ENCODE data around the gene ATF6.

ATF6 gene

DNA sequence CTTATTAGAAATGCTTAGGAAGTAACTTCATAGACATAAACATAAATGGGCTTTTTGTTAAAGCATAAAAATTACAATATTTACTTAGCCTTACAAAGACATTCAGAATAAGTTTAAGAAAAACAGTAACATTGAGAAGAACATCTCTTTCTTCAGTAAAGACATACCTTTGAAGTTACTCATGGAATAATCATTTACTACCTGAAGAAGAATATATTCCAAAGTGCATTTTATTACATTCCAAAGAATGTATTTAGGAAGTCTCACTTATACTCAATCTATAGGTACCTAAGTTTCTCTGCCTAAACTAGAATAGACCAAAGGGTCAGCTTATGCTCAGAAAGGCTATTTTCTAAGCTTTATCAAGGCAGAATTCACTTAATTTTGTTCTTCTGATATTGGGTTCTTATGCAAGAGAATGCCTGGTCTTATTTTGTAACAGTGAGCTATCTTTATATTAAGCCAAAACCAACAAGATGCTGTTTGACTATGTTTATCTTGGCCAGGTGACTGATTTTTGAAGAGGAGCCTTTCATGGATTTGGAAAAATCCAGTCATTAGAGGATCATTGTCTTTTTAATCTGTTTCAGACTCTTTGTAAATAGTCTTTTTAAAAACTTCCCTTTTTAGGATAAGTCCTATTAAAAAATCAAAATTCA is 147.5 kb downstream of the ATF6 start:
- DNase-seq (ENCODE audit: low read depth) = peak; percentile 15
- no peak overlapping the region for H3K4me3 ChIP-seq (ENCODE audit: low read depth, low read length)
- TF ChIP-seq, protein P1, sequence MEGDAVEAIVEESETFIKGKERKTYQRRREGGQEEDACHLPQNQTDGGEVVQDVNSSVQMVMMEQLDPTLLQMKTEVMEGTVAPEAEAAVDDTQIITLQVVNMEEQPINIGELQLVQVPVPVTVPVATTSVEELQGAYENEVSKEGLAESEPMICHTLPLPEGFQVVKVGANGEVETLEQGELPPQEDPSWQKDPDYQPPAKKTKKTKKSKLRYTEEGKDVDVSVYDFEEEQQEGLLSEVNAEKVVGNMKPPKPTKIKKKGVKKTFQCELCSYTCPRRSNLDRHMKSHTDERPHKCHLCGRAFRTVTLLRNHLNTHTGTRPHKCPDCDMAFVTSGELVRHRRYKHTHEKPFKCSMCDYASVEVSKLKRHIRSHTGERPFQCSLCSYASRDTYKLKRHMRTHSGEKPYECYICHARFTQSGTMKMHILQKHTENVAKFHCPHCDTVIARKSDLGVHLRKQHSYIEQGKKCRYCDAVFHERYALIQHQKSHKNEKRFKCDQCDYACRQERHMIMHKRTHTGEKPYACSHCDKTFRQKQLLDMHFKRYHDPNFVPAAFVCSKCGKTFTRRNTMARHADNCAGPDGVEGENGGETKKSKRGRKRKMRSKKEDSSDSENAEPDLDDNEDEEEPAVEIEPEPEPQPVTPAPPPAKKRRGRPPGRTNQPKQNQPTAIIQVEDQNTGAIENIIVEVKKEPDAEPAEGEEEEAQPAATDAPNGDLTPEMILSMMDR (IDR thresholded peaks at IDR 0.05; ENCODE audit: control insufficient read depth, extremely low read depth, insufficient read depth) = no peak

DNA sequence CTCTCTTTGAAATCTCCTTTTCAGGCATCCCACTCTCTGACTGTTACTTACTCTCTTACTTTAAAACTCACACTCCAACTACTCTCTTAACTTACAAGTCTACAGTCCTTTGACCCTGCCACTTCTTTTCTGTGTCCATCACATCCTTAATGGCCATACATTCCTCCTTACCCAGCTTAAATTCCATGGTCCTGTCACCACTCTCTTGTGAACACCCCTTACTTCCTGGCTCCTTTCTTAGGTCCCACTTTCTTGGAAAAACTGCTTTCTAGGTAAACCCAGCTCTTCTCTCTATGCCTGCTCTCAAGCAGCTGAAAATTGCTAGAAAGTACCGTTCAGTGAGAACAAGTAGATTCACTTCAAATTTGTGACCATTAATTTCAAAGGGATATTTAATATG is 148.5 kb downstream of the ATF6 start:
- TF ChIP-seq, protein P1 (IDR thresholded peaks at IDR 0.05; ENCODE audit: control insufficient read depth, extremely low read depth, insufficient read depth) = no peak
- no peak for DNase-seq (ENCODE audit: low read depth)
- H3K4me3 ChIP-seq (ENCODE audit: low read depth, low read length) = no peak overlapping the region

DNA sequence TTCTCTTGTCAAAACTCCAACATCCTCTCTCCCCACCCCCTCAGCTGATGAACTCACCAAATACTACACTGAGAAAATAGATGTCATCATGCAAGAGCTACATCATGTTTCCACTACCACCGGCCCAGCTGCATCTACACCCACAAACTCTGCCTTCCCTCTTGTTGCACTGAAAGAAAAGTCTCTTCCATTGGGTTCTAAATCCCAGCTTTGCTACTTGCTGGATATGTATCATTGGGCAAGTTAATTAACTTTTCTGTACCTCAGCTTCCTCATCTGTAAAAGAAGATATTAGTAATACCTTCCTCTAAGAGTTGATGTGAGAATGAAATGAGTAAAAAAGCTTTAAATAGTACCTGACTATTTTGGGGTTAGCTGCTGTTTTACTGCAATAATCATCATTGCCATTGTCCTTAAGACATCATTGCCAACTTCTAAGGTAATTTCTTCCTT is 149.0 kb downstream of the ATF6 start:
- no peak overlapping the region for H3K4me3 ChIP-seq (ENCODE audit: low read depth, low read length)
- TF ChIP-seq, protein P1 (IDR thresholded peaks at IDR 0.05; ENCODE audit: control insufficient read depth, extremely low read depth, insufficient read depth) = no peak

DNA sequence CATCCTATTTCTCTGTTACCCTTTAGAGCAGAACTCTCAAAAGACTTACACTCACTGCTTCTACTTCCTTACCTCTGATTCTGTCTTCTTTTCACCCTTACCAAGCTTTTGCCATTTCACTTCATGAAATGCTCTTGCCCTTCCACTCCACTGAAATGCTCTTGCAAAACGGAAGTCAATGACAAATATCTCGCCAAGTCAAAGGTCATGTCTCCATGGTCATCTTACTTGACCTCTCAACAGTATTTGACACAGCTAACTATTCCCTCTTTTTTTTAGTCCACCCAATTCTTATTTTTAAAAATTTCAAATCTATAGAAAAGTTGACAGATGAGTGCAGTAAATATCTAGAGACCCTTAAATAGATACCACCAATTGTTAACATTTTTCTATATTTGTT is 149.9 kb downstream of the ATF6 start:
- no peak for DNase-seq (ENCODE audit: low read depth)
- H3K4me3 ChIP-seq (ENCODE audit: low read depth, low read length) = no peak overlapping the region
- TF ChIP-seq, protein P1 (IDR thresholded peaks at IDR 0.05; ENCODE audit: control insufficient read depth, extremely low read depth, insufficient read depth) = no peak

More for the DNA sequence above, 149.0 kb downstream of the ATF6 start:
- DNase-seq (ENCODE audit: low read depth) = no peak

DNA sequence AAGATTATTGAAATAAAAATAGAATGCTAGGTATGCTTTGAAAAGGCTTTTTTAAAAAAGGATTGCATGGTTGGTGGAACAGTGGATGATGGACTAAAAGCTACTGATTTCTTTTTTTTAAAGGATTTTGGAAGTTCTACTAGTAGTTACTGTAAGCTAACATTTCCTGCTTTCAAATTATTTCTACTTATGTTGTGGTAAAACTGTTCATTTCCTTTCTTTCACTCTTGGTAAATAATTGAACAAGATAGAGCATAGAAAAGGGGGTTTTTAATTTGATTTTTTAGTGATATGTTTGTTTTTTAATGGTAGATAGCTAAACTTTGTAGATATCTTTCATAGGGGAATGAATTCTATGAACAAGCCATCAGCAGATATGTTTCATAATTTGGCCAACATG is 153.1 kb downstream of the ATF6 start:
- H3K4me3 ChIP-seq (ENCODE audit: low read depth, low read length) = no peak overlapping the region
- TF ChIP-seq, protein P1 (IDR thresholded peaks at IDR 0.05; ENCODE audit: control insufficient read depth, extremely low read depth, insufficient read depth) = no peak
- no peak for DNase-seq (ENCODE audit: low read depth)

DNA sequence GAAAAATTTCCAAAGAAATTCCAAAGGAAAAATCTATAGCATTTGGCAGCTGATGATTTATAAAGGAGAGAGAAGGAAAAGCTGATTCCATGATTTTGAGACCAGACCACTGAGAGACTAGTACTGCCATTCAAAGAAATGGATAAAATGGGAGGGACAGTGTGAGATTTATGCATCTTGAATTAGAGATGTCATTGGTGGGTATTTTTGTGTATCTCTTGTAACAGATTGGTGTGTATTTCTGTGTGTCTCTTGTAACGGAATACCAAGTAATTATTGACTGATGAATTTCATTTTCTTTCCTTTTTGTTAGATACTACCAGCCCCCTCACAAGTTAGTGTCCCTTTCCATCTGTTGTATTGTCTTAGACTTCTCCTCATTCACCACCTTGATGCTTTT is 155.4 kb downstream of the ATF6 start:
- DNase-seq (ENCODE audit: low read depth) = no peak
- H3K4me3 ChIP-seq (ENCODE audit: low read depth, low read length) = no peak overlapping the region
- TF ChIP-seq, protein P1 (IDR thresholded peaks at IDR 0.05; ENCODE audit: control insufficient read depth, extremely low read depth, insufficient read depth) = no peak

DNA sequence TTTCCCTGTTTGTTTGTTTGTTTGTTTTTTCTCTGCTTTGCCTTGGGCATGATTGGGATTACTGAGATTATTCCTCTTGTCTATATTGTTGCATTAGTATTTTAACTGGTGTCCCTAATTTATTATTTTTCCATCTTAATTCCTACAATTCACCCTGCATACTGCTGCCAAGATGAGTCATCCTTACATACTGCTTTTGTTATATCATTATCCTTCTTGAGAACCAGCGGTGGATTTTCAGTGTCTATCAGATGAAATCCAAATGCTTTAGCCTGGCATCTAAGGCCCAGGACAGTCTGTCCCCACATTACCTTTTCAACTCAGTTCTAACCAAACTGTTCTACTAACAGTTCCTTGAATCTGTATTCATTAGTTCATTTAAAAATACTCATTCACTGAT is 155.9 kb downstream of the ATF6 start:
- H3K4me3 ChIP-seq (ENCODE audit: low read depth, low read length) = no peak overlapping the region
- TF ChIP-seq, protein P1 (IDR thresholded peaks at IDR 0.05; ENCODE audit: control insufficient read depth, extremely low read depth, insufficient read depth) = no peak
- no peak for DNase-seq (ENCODE audit: low read depth)
